Measurements from ENCODE around the gene CDH4. TPM values are rescaled to one million over a fixed set of nuclear protein-coding genes. Genes with fewer than 3 reads are reported as not detected.

Gene CDH4
- total RNA-seq, 1 experiment from 2014 or later = not detected

- no TSS peak for BruUV-seq (replicated peaks)
- POLR2A ChIA-PET = no interaction called here
- Histone ChIP-seq H3K36me3 (ENCODE audit: control insufficient read depth, insufficient read depth, low read length) (no peaks in the 10 kb centered on the region), H3K27me3 (ENCODE audit: control insufficient read depth, insufficient read depth, low read length) (no peaks in the 10 kb centered on the region), H3K4me1 (ENCODE audit: control insufficient read depth, insufficient read depth, low read length) (no peaks in the 10 kb centered on the region), H3K9me3 (ENCODE audit: control insufficient read depth, insufficient read depth, low read depth, low read length) (no peaks in the 10 kb centered on the region), H3K4me3 (ENCODE audit: low read depth in 2 of 2, low read length in 2 of 2) (no peak overlapping the region), H3K27ac (ENCODE audit: low read length) (no peak overlapping the region)
- CTCF ChIA-PET = no interaction called here
- no peak for TF ChIP-seq SIN3A (IDR thresholded peaks at IDR 0.05; ENCODE audit: borderline replicate concordance, insufficient read depth, low read depth, low read length)
- no peak for TF ChIP-seq POLR2AphosphoS5 (IDR thresholded peaks at IDR 0.05; ENCODE audit: low read depth, low read length)
- no peak for TF ChIP-seq CTCF (IDR thresholded peaks at IDR 0.05)
- TF ChIP-seq REST (IDR thresholded peaks at IDR 0.05; ENCODE audit: insufficient read depth in 1 of 2, low read depth in 2 of 2, low read length in 1 of 2) = no peak
- TF ChIP-seq TCF7L2 (IDR thresholded peaks at IDR 0.05; ENCODE audit: low read depth, low read length) = no peak
- in situ Hi-C loops (cut with HindIII; ENCODE audit: low pct_unique_long_range_greater_than_20kb, low sequenced_read_pairs) = no loop called here
- no peak for DNase-seq (ENCODE audit: low read depth, low spot score)
- intact Hi-C loops (cut with micrococcal nuclease; ENCODE audit: unreplicated experiment) = no loop called here
- ATAC-seq = no peak
Measured at GRCh38 chr20:61791995-61792394, 539.9 kb downstream of the CDH4 start.

GRCh38 chr20:61795669-61796630 is 543.9 kb downstream of the CDH4 start:
- DNase-seq (ENCODE audit: low read depth, low spot score) (no peak), ATAC-seq (no peak)
- TF ChIP-seq SIN3A (IDR thresholded peaks at IDR 0.05; ENCODE audit: borderline replicate concordance, insufficient read depth, low read depth, low read length) (no peak), TCF7L2 (IDR thresholded peaks at IDR 0.05; ENCODE audit: low read depth, low read length) (no peak), CTCF (IDR thresholded peaks at IDR 0.05) (no peak), POLR2AphosphoS5 (IDR thresholded peaks at IDR 0.05; ENCODE audit: low read depth, low read length) (no peak), REST (IDR thresholded peaks at IDR 0.05; ENCODE audit: insufficient read depth in 1 of 2, low read depth in 2 of 2, low read length in 1 of 2) (no peak)
- Histone ChIP-seq H3K27me3 (ENCODE audit: control insufficient read depth, insufficient read depth, low read length) (no peaks in the 10 kb centered on the region), H3K9me3 (ENCODE audit: control insufficient read depth, insufficient read depth, low read depth, low read length) (no peaks in the 10 kb centered on the region), H3K27ac (ENCODE audit: low read length) (no peak overlapping the region), H3K4me3 (ENCODE audit: low read depth in 2 of 2, low read length in 2 of 2) (no peak overlapping the region), H3K36me3 (ENCODE audit: control insufficient read depth, insufficient read depth, low read length) (no peaks in the 10 kb centered on the region), H3K4me1 (ENCODE audit: control insufficient read depth, insufficient read depth, low read length) (no peaks in the 10 kb centered on the region)
- ChIA-PET CTCF (interaction anchor here (0.6 kb wide), 1 partner anchor 262 kb away, joined by 11 read pairs; no protein-coding TSS in a partner anchor), POLR2A (no interaction called here)
- intact Hi-C loops (cut with micrococcal nuclease; ENCODE audit: unreplicated experiment) (no loop called here), in situ Hi-C loops (cut with HindIII; ENCODE audit: low pct_unique_long_range_greater_than_20kb, low sequenced_read_pairs) (no loop called here)
- no TSS peak for BruUV-seq (replicated peaks)
